ENCODE data around the gene ITGB3BP.
"Not testable (repeated sequence)": the region's sequence is repeated elsewhere in the genome, so short reads cannot be mapped to it uniquely, and the experiment has no call there.

The ITGB3BP gene

GRCh38 chr1:63522891-63523728 is at the start of gene ITGB3BP, which contains the start of gene EFCAB7:
ITGB3BP (minus strand) TSS chr1:63523225; CDS start chr1:63523133, 92 bp downstream.
EFCAB7 (plus strand) TSS chr1:63523525; CDS start chr1:63525573, 2,048 bp downstream.
- DNase-seq = peak; percentile 97 to 98

GRCh38 chr1:63572686-63573085 is 49.7 kb upstream of the ITGB3BP start:
- DNase-seq = not testable (repeated sequence)

GRCh38 chr1:63569640-63570316 is 46.8 kb upstream of the ITGB3BP start:
- no peak for DNase-seq

GRCh38 chr1:63569068-63569467 is 46.0 kb upstream of the ITGB3BP start:
- DNase-seq = no peak

- DNase-seq = no peak
These were observed 40.7 kb upstream of the ITGB3BP start for GRCh38 chr1:63563745-63564144.

- no peak for DNase-seq
These were observed 36.3 kb upstream of the ITGB3BP start for GRCh38 chr1:63559357-63559756.

GRCh38 chr1:63557365-63557987 is 34.5 kb upstream of the ITGB3BP start:
- DNase-seq = peak; percentile 41 to 50

- no peak for DNase-seq
These were observed 32.5 kb upstream of the ITGB3BP start for GRCh38 chr1:63555480-63555879.

GRCh38 chr1:63548877-63549276 is 25.9 kb upstream of the ITGB3BP start:
- DNase-seq = no peak

- no peak for DNase-seq
These were observed 25.3 kb upstream of the ITGB3BP start for GRCh38 chr1:63548303-63548702.

- peak; percentile 73 to 86 for DNase-seq
These were observed 24.7 kb upstream of the ITGB3BP start for GRCh38 chr1:63547621-63548294.

GRCh38 chr1:63545780-63546179 is 22.8 kb upstream of the ITGB3BP start:
- DNase-seq = no peak

GRCh38 chr1:63537940-63538339 is 14.9 kb upstream of the ITGB3BP start:
- DNase-seq = peak in 1 of 2 experiments; percentile 4

- no peak for DNase-seq
These were observed 14.0 kb upstream of the ITGB3BP start for GRCh38 chr1:63537006-63537405.

GRCh38 chr1:63534406-63534805 is 11.4 kb upstream of the ITGB3BP start:
- no peak for DNase-seq

GRCh38 chr1:63533931-63534330 is 10.9 kb upstream of the ITGB3BP start:
- no peak for DNase-seq

GRCh38 chr1:63532727-63533126 is 9.7 kb upstream of the ITGB3BP start:
- DNase-seq = no peak

- DNase-seq = no peak
These were observed 1.2 kb upstream of the ITGB3BP start for GRCh38 chr1:63524201-63524600.

GRCh38 chr1:63523738-63524137 is 713 bp upstream of the ITGB3BP start:
- DNase-seq = no peak

- no peak for DNase-seq
These were observed 6.4 kb downstream of the ITGB3BP start for GRCh38 chr1:63516629-63517028.

- DNase-seq = no peak
These were observed 10.4 kb downstream of the ITGB3BP start for GRCh38 chr1:63512584-63512983.

GRCh38 chr1:63509718-63510117 is 13.3 kb downstream of the ITGB3BP start:
- DNase-seq = no peak

GRCh38 chr1:63506782-63507181 is 16.2 kb downstream of the ITGB3BP start:
- DNase-seq = no peak
